Breast epithelium (tissue), 4 donors: ENCODE data around the gene TMEM97. TPM values are rescaled to one million over a fixed set of nuclear protein-coding genes. Genes with fewer than 3 reads are reported as not detected.

Experiments
- DNase-seq, 2 donors: peaks; one replicate each; pipeline ENCODE4 v3.0.0-alpha.2; 2019; ENCODE audit warnings: low spot score in 2 of 2
- H3K27ac ChIP-seq, 2 donors: fragments of 200-600 bp; sonication (generic) in 1 of 2; one replicate each; pipeline ENCODE4 v1.5.1; 2016 to 2019; ENCODE audit warnings: mild to moderate bottlenecking in 1 of 2
- H3K27me3 ChIP-seq, 2 donors: fragments of 200-600 bp; sonication (generic) in 1 of 2; one replicate each; pipeline versions ENCODE4 v1.5.1 to v1.6.0; 2017 to 2019; ENCODE audit warnings: control low read depth in 1 of 2, mild to moderate bottlenecking in 1 of 2
- H3K36me3 ChIP-seq: fragments of 200-600 bp; one replicate; pipeline ENCODE4 v1.5.1; 2019
- H3K4me1 ChIP-seq, 2 donors: fragments of 200-600 bp; sonication (generic); one replicate each; pipeline ENCODE4 v1.5.1; 2016 to 2019; ENCODE audit warnings: control low read depth in 1 of 2
- H3K4me3 ChIP-seq, 3 donors: fragments of 200-600 bp; sonication (generic); 1 replicate in 2 of 3; 2 replicates in 1 of 3; pipeline ENCODE4 v1.5.1; 2016 to 2019; ENCODE audit warnings: mild to moderate bottlenecking in 3 of 3, moderate library complexity in 2 of 3
- H3K9me3 ChIP-seq, 2 donors: fragments of 200-600 bp; sonication (generic) in 1 of 2; one replicate each; pipeline ENCODE4 v1.5.1; 2016 to 2019; ENCODE audit warnings: control low read depth in 1 of 2
- CTCF ChIP-seq, 3 donors: fragments of 450-650 bp; IDR thresholded peaks; one replicate each; pipeline ENCODE4 v1.5.1; 2016 to 2017; ENCODE audit warnings: antibody characterized with exemption in 3 of 3, mild to moderate bottlenecking in 3 of 3, moderate library complexity in 3 of 3
- POLR2A ChIP-seq: fragments of 450-650 bp; IDR thresholded peaks from one replicate; pipeline ENCODE4 v1.6.1; 2016; ENCODE audit warnings: antibody characterized with exemption, mild to moderate bottlenecking, moderate library complexity
- POLR2AphosphoS5 ChIP-seq, 3 donors: sonication (generic); formaldehyde crosslinking; IDR thresholded peaks; one replicate each; pipeline ENCODE4 v1.6.1; 2017; ENCODE audit warnings: antibody characterized with exemption in 3 of 3
- intact Hi-C: fragments of 100-400 bp; cut with DNase I; formaldehyde crosslinking; loops from one replicate; pipeline ENCODE4 v1.15.1; 2023; ENCODE audit warnings: low total_unique reads
- total RNA-seq, 3 donors: library from RNA; depleted of rRNA; stranded (reverse); fragments of >200 nt; gene quantifications; one replicate each; pipeline ENCODE4 v1.1.0, GENCODE V29; 2016

TMEM97 gene
- total RNA-seq, 3 donors from 2014 or later: 7.2 to 9.8 (median 7.5) TPM

GRCh38 chr17:28371245-28372202 lies 52.5 kb downstream of the TMEM97 start, which contains the start of gene SARM1:
Gene SARM1, plus strand, starts transcription at chr17:28371694. Its CDS starts 339 bp downstream, at chr17:28372033.
- no peaks in the 10 kb centered on the region for H3K4me1 ChIP-seq
- peak in 1 of 2 donors; percentile 72 for DNase-seq
- H3K9me3 ChIP-seq: no peaks in the 10 kb centered on the region
- intact Hi-C loops: no loop called here
- no peaks in the 10 kb centered on the region for H3K27me3 ChIP-seq
- H3K4me3 ChIP-seq: peak within 1 kb of the TSS; percentile 49 to 85 (median 58)
- H3K36me3 ChIP-seq: no peaks in the 10 kb centered on the region
- peak within 1 kb of the TSS; percentile 58 to 78 for H3K27ac ChIP-seq
- TF ChIP-seq POLR2AphosphoS5 (IDR thresholded peaks at IDR 0.05) (no peak), CTCF (IDR thresholded peaks at IDR 0.05) (no peak), POLR2A (no peak)

DNA sequence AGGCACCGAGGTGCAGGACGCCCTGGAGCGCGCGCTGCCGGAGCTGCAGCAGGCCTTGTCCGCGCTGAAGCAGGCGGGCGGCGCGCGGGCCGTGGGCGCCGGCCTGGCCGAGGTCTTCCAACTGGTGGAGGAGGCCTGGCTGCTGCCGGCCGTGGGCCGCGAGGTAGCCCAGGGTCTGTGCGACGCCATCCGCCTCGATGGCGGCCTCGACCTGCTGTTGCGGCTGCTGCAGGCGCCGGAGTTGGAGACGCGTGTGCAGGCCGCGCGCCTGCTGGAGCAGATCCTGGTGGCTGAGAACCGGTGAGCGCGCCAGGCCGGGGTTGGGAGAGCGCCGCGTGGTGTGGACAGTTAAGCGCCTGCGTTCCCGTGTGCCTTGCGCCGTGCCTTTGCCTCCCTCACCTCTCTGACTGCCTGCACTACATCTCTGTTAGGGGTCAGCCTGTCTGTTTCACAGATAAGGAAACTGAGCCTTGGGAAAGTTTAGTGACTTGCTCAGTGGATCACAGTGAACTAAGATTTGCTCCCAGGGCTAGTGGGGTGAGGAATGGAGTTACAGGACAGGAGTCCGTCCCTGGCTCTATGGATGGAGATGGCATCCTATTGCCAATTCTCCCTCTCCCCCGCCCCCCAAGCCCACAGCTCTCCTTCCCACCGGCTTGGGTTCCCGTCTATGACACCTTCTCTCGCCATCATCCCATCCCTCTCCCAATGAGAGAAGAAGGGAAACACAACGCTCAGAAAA lies 53.4 kb downstream of the TMEM97 start:
- no peaks in the 10 kb centered on the region for H3K9me3 ChIP-seq
- H3K27me3 ChIP-seq: no peaks in the 10 kb centered on the region
- intact Hi-C loops: no loop called here
- H3K4me3 ChIP-seq: peak overlapping the region; percentile 49 to 85 (median 58)
- no peak for DNase-seq
- TF ChIP-seq POLR2AphosphoS5 (IDR thresholded peaks at IDR 0.05) (no peak), CTCF (IDR thresholded peaks at IDR 0.05) (no peak), POLR2A (no peak)
- peak overlapping the region; percentile 58 to 78 for H3K27ac ChIP-seq
- no peaks in the 10 kb centered on the region for H3K4me1 ChIP-seq
- no peaks in the 10 kb centered on the region for H3K36me3 ChIP-seq

GRCh38 chr17:28372945-28373274 lies 53.9 kb downstream of the TMEM97 start:
- intact Hi-C loops: no loop called here
- Histone ChIP-seq H3K4me3 (peak overlapping the region in 2 of 3 donors; percentile 58 to 85), H3K27me3 (no peaks in the 10 kb centered on the region), H3K9me3 (no peaks in the 10 kb centered on the region), H3K4me1 (no peaks in the 10 kb centered on the region), H3K27ac (no peak overlapping the region), H3K36me3 (no peaks in the 10 kb centered on the region)
- DNase-seq: no peak
- no peak for TF ChIP-seq CTCF (IDR thresholded peaks at IDR 0.05)
- no peak for TF ChIP-seq POLR2A
- no peak for TF ChIP-seq POLR2AphosphoS5 (IDR thresholded peaks at IDR 0.05)

Other genes starting within 250 kb of the TMEM97 start
- gene IFT20, start 16.3 kb downstream of the TMEM97 start, total RNA-seq: 10 to 100 TPM; 40.2 to 52.8 (median 47.2) TPM
- 10 to 100 TPM; 15.5 to 31.9 (median 28.5) TPM for gene TNFAIP1, start 16.6 kb downstream of the TMEM97 start, total RNA-seq
- 10 to 100 TPM; 64.5 to 85.0 (median 69.8) TPM for gene POLDIP2, start 38.3 kb downstream of the TMEM97 start, total RNA-seq
- not detected for gene SEBOX, start 46.0 kb downstream of the TMEM97 start, total RNA-seq
- 10 to 100 TPM in 1 of 3 donors, under 1 TPM in 2; 0.32 to 12.1 (median 0.98) TPM for gene VTN, start 51.1 kb downstream of the TMEM97 start, total RNA-seq
- gene SARM1, start 52.5 kb downstream of the TMEM97 start, total RNA-seq: 10 to 100 TPM in 2 of 3 donors, 1 to 10 TPM in 1; 6.4 to 14.3 (median 13.8) TPM
- 10 to 100 TPM; 11.2 to 22.7 (median 12.5) TPM for gene SLC46A1, start 87.0 kb downstream of the TMEM97 start, total RNA-seq
- 1 to 10 TPM in 1 of 3 donors, under 1 TPM in 1, not detected in 1; 0.66 to 4.0 TPM for gene SLC13A2, start 154.4 kb downstream of the TMEM97 start, total RNA-seq
- gene FOXN1, start 187.1 kb downstream of the TMEM97 start, total RNA-seq: under 1 TPM in 1 of 3 donors, not detected in 2; 0.29 TPM
- 10 to 100 TPM; 19.2 to 34.1 (median 32.9) TPM for gene UNC119, start 233.4 kb downstream of the TMEM97 start, total RNA-seq